Right cardiac atrium (tissue), 5 donors: ENCODE data around the gene RDX. TPM values are rescaled to one million over a fixed set of nuclear protein-coding genes. Genes with fewer than 3 reads are reported as not detected.
A peak's percentile ranks its signal among the peaks of the same experiment; 100 is the strongest.

ENCODE experiments used
- ATAC-seq, 2 donors: fragments of 200-7000 bp; cut with Tn5 transposase; one replicate each; pipeline versions ENCODE4 v1.8.0 to v1.9.1; 2020; ENCODE audit warnings: moderate library complexity in 2 of 2, mild to moderate bottlenecking in 1 of 2
- DNase-seq, 3 donors: peaks; one replicate each; pipeline ENCODE4 v3.0.0-alpha.2; 2020
- H3K27ac ChIP-seq: one replicate; pipeline ENCODE4 v1.5.1; 2013; ENCODE audit warnings: mild to moderate bottlenecking, low read length, control low read depth, moderate library complexity
- H3K27me3 ChIP-seq: one replicate; pipeline ENCODE4 v1.6.1; 2013; ENCODE audit not compliant: control insufficient read depth, insufficient read depth
- H3K4me1 ChIP-seq: one replicate; pipeline ENCODE4 v1.6.1; 2013; ENCODE audit warnings: low read length; ENCODE audit not compliant: control insufficient read depth, insufficient read depth
- H3K4me3 ChIP-seq: one replicate; pipeline ENCODE4 v1.5.1; 2013; ENCODE audit warnings: low read length, control low read depth
- H3K9me3 ChIP-seq: one replicate; pipeline ENCODE4 v1.6.1; 2013; ENCODE audit warnings: low read length; ENCODE audit not compliant: control insufficient read depth
- WGBS: extraction: QIAGEN DNeasy Blood & Tissue Kit; methylation state at CpG from one replicate; pipeline ENCODE4 v1.1.7; 2013; 5-methylcytosine and 5-hydroxymethylcytosine counted together
- intact Hi-C, 4 donors: fragments of 100-400 bp; cut with DNase I; formaldehyde crosslinking; loops; one replicate each; pipeline versions ENCODE4 v1.11.0 to v1.14.0; 2022 to 2023
- long read RNA-seq, 4 donors: library from polyadenylated mRNA; unstranded; transcript quantifications; one replicate each; pipeline ENCODE4 v2.0.0, GENCODE V29; 2020 to 2021
- polyA plus RNA-seq: library from polyadenylated mRNA; stranded (reverse); fragments of 200-250 nt; gene quantifications from one replicate; pipeline ENCODE4 v1.2.3, GENCODE V29; 2013
- total RNA-seq, 4 donors: library from RNA; stranded (reverse); fragmentation: NEBNext Ultra II Directional; extraction: Animal tissue kit (Norgen Biotek cat#: 25700); gene quantifications; one replicate each; pipeline ENCODE4 v1.2.1, GENCODE V29; 2021
- donor health status: healthy with polysubstance abuse.
- donor health status: DM: no; HTN: yes; CAD: no.
- donor health status: DM: no; HTN: no; CAD: no.
- donor health status: DM: no; HTN: yes; CAD: no; lungs with severe emphysema.
- donor health status: DM: yes; HTN: yes; CAD: no.

The RDX gene
- 100 to 1,000 TPM; 110 to 135 (median 122) TPM for total RNA-seq
- polyA plus RNA-seq: 37.5 TPM
- long read RNA-seq, donor 1, full-length matches to known transcripts: 16 of 72 reads
- long read RNA-seq, donor 1, partial matches to known transcripts: 49 of 72 reads
- long read RNA-seq, donor 1, other reads (novel, unspliced or antisense): 7 of 72 reads
- long read RNA-seq, donor 2, full-length matches to known transcripts: 25 of 35 reads
- long read RNA-seq, donor 2, partial matches to known transcripts: 9 of 35 reads
- long read RNA-seq, donor 2, other reads (novel, unspliced or antisense): 1 of 35 reads
- long read RNA-seq, donor 3, full-length matches to known transcripts: 11 of 53 reads
- long read RNA-seq, donor 3, partial matches to known transcripts: 25 of 53 reads
- long read RNA-seq, donor 3, other reads (novel, unspliced or antisense): 17 of 53 reads
- long read RNA-seq, donor 4, full-length matches to known transcripts: 18 of 27 reads
- long read RNA-seq, donor 4, partial matches to known transcripts: 5 of 27 reads
- long read RNA-seq, donor 4, other reads (novel, unspliced or antisense): 4 of 27 reads

- Histone ChIP-seq H3K4me1 (peaks cover 1% of the 10 kb centered on the region), H3K4me3 (peak within 1 kb of the TSS; percentile 86)
Measured at GRCh38 chr11:110296226-110297075, at the start of gene RDX. TSS of gene RDX (minus strand) at chr11:110296614. CDS start at chr11:110279692, 16,922 bp downstream.

DNA sequence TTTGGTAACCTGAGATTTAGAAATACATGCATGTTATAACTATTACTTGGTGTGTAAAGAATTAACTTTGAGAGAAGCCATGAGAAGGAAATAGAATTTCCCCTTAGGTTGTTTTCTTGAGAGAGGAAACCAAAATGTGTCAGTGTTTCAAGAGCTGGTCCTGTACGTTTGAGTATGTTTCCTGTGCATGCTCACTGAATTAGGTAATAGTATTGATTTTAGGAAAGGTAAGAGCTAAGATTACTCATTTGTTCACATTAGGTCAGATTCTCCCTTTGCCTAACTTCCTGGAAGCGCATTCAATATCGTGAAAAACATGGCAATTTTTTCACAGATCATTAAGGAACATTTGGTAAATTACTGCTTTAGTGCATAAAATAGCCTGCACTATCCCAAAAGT lies 49.3 kb upstream of the RDX start:
- ATAC-seq (no peak), DNase-seq (no peak)
- 63% methylated on average over 3 of the region's 3 CpGs for WGBS
- no peak overlapping the region for H3K4me3 ChIP-seq
- H3K9me3 ChIP-seq: no peaks in the 10 kb centered on the region
- peaks cover 2% of the 10 kb centered on the region for H3K4me1 ChIP-seq
- H3K27me3 ChIP-seq: no peaks in the 10 kb centered on the region
- intact Hi-C loops: no loop called here
- no peak overlapping the region for H3K27ac ChIP-seq

More at GRCh38 chr11:110296226-110297075, at the start of gene RDX:
- H3K9me3 ChIP-seq: no peaks in the 10 kb centered on the region
- H3K27me3 ChIP-seq: no peaks in the 10 kb centered on the region
- WGBS: under 1% methylated on average over 113 of the region's 113 CpGs
- intact Hi-C loops: loop anchor here in 2 of 4 donors (10.0 kb wide), 1 partner anchor 68 kb away; no protein-coding TSS in a partner anchor
- ATAC-seq (peak; percentile 89 to 93), DNase-seq (peak; percentile 83 to 92 (median 91))
- H3K27ac ChIP-seq: peak within 1 kb of the TSS; percentile 86

- H3K4me1 ChIP-seq: no peaks in the 10 kb centered on the region
- no peak overlapping the region for H3K4me3 ChIP-seq
- ATAC-seq: no peak
- no peaks in the 10 kb centered on the region for H3K27me3 ChIP-seq
- intact Hi-C loops: no loop called here
- no peaks in the 10 kb centered on the region for H3K9me3 ChIP-seq
- 62% methylated on average over 2 of the region's 2 CpGs for WGBS
- no peak for DNase-seq
- H3K27ac ChIP-seq: no peak overlapping the region
Measured at GRCh38 chr11:110340436-110340835, 44.0 kb upstream of the RDX start.

DNA sequence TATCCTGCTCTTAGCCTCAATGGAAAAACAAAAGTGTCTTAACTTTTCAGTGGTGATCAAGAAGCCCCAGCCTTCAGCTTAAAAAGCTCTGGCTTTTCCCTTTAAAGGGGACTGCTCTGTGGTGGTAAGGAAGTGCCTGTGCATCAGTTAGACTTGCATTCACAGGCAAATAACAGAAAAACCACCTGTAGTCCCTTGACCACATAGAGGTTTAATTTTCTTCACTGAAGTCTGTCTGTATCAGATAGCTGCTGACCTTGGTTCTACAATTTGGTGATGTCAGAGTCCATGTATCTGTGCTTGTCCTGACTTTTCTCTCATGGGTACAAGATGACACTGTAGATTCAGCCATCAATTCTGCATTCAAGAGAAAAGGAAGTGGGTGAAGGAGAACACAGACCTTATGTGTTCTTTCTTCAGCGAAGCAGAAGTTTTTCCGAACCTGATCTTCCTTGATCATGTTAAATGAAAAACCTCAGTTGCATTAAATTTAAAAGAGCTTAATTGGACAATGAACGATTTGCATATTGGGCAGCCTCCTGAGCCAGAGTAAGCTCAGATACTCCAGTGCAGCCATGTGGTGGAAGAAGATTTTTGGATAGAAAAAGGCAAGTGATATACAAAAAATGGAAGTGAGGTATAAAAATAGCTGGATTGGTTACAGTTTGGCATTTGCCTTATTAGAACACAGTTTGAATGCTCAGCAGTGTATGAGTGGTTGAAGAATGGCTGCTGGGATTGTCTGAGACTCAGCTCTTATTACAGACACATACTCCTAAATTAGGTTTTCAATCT lies 43.2 kb upstream of the RDX start:
- Histone ChIP-seq H3K27me3 (no peaks in the 10 kb centered on the region), H3K27ac (no peak overlapping the region), H3K9me3 (no peaks in the 10 kb centered on the region), H3K4me3 (no peak overlapping the region), H3K4me1 (no peaks in the 10 kb centered on the region)
- DNase-seq (no peak), ATAC-seq (no peak)
- intact Hi-C loops: no loop called here
- 87% methylated on average over 3 of the region's 3 CpGs for WGBS

- Histone ChIP-seq H3K9me3 (no peaks in the 10 kb centered on the region), H3K27ac (no peak overlapping the region), H3K4me1 (no peaks in the 10 kb centered on the region), H3K4me3 (no peak overlapping the region), H3K27me3 (no peaks in the 10 kb centered on the region)
- WGBS: 76% methylated on average over 5 of the region's 5 CpGs
- ATAC-seq (no peak), DNase-seq (no peak)
- intact Hi-C loops: no loop called here
Measured at GRCh38 chr11:110338684-110339083, 42.3 kb upstream of the RDX start.

DNA sequence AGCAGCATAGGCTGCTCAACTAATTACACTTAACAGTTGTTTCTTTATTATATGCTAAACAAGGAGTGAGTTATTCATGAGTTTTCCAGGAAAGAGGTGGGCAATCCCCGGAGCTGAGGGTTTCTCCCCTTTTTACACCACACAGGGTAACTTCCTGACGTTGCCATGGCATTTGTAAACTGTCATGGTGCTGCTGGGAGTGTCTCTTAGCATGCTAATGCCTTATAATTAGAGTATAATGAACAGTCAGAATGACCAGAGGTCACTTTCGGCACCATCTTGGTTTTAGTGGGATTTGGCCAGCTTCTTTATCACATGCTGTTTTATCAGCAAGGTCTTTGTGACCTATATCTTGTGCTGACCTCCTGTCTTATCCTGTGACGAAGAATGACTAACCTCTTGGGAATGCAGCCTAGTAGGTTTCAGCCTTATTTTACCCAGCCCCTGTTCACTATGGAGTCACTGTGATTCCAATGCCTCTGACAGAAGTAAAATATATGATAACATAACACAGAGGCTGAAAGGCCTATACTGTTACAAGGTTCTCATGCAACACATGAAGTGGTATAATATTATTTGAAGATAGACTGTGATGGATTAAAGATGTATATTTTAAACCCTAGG lies 41.3 kb upstream of the RDX start:
- DNase-seq: no peak
- ATAC-seq: no peak
- H3K27me3 ChIP-seq: no peaks in the 10 kb centered on the region
- 57% methylated on average over 4 of the region's 4 CpGs for WGBS
- H3K9me3 ChIP-seq: no peaks in the 10 kb centered on the region
- no peak overlapping the region for H3K4me3 ChIP-seq
- no peak overlapping the region for H3K27ac ChIP-seq
- H3K4me1 ChIP-seq: no peaks in the 10 kb centered on the region
- intact Hi-C loops: no loop called here

DNA sequence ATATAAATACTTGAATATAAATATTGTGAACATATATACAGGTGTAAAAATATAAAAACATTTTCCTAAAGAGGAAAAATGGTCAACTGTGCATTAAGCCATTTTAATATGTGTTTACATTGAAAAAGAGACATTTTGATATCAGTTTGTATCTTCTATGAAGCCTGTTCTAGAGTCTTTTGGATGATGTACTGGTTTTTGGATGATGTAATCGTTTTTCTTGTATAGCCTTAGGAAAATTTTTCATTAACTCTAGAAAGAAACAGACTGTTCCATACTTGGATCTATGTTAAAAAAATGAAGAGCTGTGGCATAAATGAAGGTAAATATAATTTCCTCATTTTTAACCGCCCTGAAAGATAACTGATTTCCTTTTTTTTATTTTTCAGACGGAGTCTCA lies 39.6 kb upstream of the RDX start:
- Histone ChIP-seq H3K27ac (no peak overlapping the region), H3K4me1 (no peaks in the 10 kb centered on the region), H3K27me3 (no peaks in the 10 kb centered on the region), H3K9me3 (no peaks in the 10 kb centered on the region), H3K4me3 (no peak overlapping the region)
- DNase-seq: no peak
- intact Hi-C loops: no loop called here
- no peak for ATAC-seq
- WGBS: 73% methylated on average over 3 of the region's 3 CpGs

GRCh38 chr11:110335358-110335757 lies 38.9 kb upstream of the RDX start:
- no peak for ATAC-seq
- H3K4me1 ChIP-seq: no peaks in the 10 kb centered on the region
- no peak overlapping the region for H3K27ac ChIP-seq
- WGBS: 88% methylated on average over 4 of the region's 4 CpGs
- no peak for DNase-seq
- no peaks in the 10 kb centered on the region for H3K27me3 ChIP-seq
- intact Hi-C loops: no loop called here
- no peak overlapping the region for H3K4me3 ChIP-seq
- H3K9me3 ChIP-seq: no peaks in the 10 kb centered on the region

DNA sequence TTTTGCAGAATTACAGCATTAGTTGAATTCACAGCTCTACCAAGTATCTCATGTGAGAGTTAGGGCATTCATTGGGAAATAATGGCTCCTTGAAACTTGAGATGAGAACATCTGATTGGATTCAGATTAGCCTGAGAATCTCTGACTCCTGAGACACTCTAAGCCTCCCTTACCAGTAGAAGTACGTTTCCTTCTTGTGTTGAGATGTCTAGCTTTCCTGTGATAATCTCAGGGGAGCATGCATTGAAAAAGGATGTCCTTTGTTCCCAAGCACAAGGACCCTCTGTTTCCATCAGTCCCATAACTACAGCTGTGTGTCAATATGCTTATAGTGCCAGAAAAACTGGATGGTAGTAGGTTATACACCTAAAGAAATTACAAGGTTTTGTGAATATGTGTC lies 35.2 kb upstream of the RDX start:
- intact Hi-C loops: no loop called here
- Histone ChIP-seq H3K27ac (no peak overlapping the region), H3K9me3 (no peaks in the 10 kb centered on the region), H3K4me1 (no peaks in the 10 kb centered on the region), H3K4me3 (no peak overlapping the region), H3K27me3 (no peaks in the 10 kb centered on the region)
- no peak for ATAC-seq
- no peak for DNase-seq
- 20% methylated on average over 1 of the region's 1 CpG for WGBS

DNA sequence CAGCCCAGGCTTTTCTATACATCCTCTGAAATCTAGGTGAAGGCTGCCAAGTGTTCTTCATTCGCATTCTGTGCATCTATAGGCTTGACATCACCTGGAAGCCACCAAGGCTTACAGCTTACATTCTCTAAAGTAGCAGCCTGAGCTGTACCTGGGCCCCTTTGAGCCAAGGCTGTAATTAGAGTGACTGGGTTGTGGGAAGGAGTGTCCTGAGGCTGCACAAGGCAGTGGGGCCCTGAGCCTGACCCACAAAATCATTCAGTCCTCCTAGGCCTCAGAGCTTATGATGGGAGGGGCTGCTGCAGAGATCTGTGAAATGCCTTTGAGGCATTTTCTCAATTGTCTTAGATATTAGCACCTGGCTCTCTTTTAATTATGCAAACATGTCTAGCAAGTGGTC lies 33.0 kb upstream of the RDX start:
- Histone ChIP-seq H3K9me3 (no peaks in the 10 kb centered on the region), H3K4me1 (no peaks in the 10 kb centered on the region), H3K27me3 (no peaks in the 10 kb centered on the region), H3K27ac (no peak overlapping the region), H3K4me3 (no peak overlapping the region)
- intact Hi-C loops: no loop called here
- DNase-seq (no peak), ATAC-seq (no peak)
- 92% methylated on average over 1 of the region's 1 CpG for WGBS
